Measurements from ENCODE around the gene UBAP1. TPM values are rescaled to one million over a fixed set of nuclear protein-coding genes. Genes with fewer than 3 reads are reported as not detected.

UBAP1 gene
- total and polyA plus RNA-seq, 2 donors (not counting 1 experiment from before 2014, with no cell fraction given) = 20.4 to 27.0 TPM

DNA sequence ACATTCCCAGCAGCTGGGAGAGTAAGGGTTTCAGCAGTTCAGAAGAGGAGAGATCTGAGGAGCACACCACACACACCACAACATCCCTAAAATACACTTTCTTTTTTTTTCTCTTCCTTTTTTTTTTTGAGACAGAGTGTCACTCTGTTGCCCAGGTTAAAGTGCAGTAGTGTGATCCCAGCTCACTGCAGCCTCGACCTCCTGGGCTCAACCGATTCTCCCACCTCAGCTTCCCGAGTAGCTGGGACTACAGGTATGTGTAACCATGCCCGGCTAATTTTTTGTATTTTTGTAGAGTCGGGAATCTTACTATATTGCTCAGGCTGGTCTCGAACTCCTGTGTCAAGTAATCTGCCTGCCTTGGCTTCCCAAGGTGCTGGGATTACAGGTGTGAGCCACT is 9.7 kb upstream of the UBAP1 start:
- H3K9ac ChIP-seq (ENCODE audit: low read length) = no peak overlapping the region
- H3K27me3 ChIP-seq (replicated peaks in 1 of 4; ENCODE audit: control extremely low read depth in 1 of 4, control insufficient read depth in 3 of 4, insufficient read depth in 4 of 4, low read length in 3 of 4) = peaks cover 0 to 26% (median 0%) of the 10 kb centered on the region in 4 experiments
- H3K27ac ChIP-seq (ENCODE audit: low read length in 2 of 2) = no peak overlapping the region
- ChIA-PET CTCF (no interaction called here), POLR2A (no interaction called here)
- no peaks in the 10 kb centered on the region for H3K9me3 Mint-ChIP-seq (ENCODE audit: insufficient read depth)
- H2AFZ ChIP-seq (ENCODE audit: insufficient read depth, low read depth, low read length, poor library complexity, severe bottlenecking) = no peak overlapping the region
- no peaks in the 10 kb centered on the region for H3K79me2 ChIP-seq (ENCODE audit: control insufficient read depth, insufficient read depth, low read length)
- no peak overlapping the region for H3K4me3 Mint-ChIP-seq
- TF ChIP-seq, protein P1, sequence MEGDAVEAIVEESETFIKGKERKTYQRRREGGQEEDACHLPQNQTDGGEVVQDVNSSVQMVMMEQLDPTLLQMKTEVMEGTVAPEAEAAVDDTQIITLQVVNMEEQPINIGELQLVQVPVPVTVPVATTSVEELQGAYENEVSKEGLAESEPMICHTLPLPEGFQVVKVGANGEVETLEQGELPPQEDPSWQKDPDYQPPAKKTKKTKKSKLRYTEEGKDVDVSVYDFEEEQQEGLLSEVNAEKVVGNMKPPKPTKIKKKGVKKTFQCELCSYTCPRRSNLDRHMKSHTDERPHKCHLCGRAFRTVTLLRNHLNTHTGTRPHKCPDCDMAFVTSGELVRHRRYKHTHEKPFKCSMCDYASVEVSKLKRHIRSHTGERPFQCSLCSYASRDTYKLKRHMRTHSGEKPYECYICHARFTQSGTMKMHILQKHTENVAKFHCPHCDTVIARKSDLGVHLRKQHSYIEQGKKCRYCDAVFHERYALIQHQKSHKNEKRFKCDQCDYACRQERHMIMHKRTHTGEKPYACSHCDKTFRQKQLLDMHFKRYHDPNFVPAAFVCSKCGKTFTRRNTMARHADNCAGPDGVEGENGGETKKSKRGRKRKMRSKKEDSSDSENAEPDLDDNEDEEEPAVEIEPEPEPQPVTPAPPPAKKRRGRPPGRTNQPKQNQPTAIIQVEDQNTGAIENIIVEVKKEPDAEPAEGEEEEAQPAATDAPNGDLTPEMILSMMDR (IDR thresholded peaks at IDR 0.05) = no peak
- TF ChIP-seq EZH2 (IDR thresholded peaks at IDR 0.05; ENCODE audit: borderline replicate concordance, insufficient read depth, low read depth, low read length, poor library complexity, severe bottlenecking) = no peak
- H3K36me3 ChIP-seq (replicated peaks in 1 of 2; ENCODE audit: control extremely low read depth in 1 of 2, control insufficient read depth in 1 of 2, extremely low read depth in 1 of 2, insufficient read depth in 2 of 2, low read length in 1 of 2) = no peaks in the 10 kb centered on the region
- no peak overlapping the region for H3K4me3 ChIP-seq (ENCODE audit: control extremely low read depth in 1 of 5, extremely low read depth in 1 of 5, insufficient read depth in 1 of 5, low read depth in 2 of 5, low read length in 4 of 5)
- no peak for DNase-seq
- intact Hi-C loops (cut with micrococcal nuclease) = no loop called here
- H3K9me3 ChIP-seq (ENCODE audit: control extremely low read depth in 1 of 3, control insufficient read depth in 2 of 3, insufficient read depth in 1 of 3, low read length in 2 of 3) = peaks cover 0 to 14% (median 0%) of the 10 kb centered on the region in 3 donors
- no peak overlapping the region for H3K4me2 ChIP-seq (replicated peaks; ENCODE audit: low read depth, low read length, poor library complexity, severe bottlenecking)
- WGBS (ENCODE audit: insufficient coverage) = 97% methylated on average over 6 of the region's 6 CpGs
- ATAC-seq (ENCODE audit: low read depth) = no peak
- peaks cover 5% of the 10 kb centered on the region for H3K4me1 Mint-ChIP-seq
- peaks cover 8% of the 10 kb centered on the region for H3K27me3 Mint-ChIP-seq
- H4K20me1 ChIP-seq (ENCODE audit: control insufficient read depth, insufficient read depth, low read length, poor library complexity, severe bottlenecking) = no peaks in the 10 kb centered on the region
- no peak overlapping the region for H3K27ac Mint-ChIP-seq
- peaks cover 10 to 13% of the 10 kb centered on the region in 2 donors for H3K4me1 ChIP-seq (ENCODE audit: control insufficient read depth in 2 of 2, insufficient read depth in 2 of 2, low read length in 2 of 2)

DNA sequence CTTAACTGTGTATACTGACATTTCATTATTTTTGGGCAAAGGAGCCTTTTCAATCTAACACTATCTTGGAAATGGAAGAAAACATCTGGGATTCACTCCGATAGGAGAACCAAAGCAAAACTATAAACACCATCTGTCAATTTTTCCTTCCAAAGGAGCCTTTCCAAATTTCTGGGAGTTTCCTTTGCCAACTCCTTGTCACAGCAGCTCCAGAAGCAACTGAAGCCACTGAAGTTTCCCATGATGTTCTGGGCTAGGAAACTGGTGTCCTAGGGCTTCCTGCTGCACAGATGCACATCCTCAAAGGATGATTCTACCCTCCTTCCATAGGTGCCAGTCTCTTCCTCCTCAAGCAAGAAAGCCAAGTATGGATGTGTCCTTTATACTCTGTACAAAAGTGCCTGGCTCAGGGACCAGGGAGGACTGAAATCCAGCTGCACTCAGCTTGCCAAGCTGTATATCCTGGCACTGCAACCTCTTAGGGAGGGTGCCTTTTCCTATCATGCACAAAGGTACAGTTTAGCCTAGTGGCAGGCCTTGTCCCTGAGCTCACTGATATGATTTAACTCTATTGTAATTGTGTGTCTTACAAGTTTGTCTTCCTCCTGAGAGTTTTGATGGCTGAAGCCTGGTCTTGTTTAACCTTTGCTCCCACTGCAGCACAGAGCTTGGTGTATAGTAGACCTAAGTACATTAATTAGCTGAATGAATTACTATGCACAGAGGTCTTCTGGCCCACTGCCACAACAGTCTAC is 8.4 kb upstream of the UBAP1 start:
- Histone ChIP-seq H3K36me3 (replicated peaks in 1 of 2; ENCODE audit: control extremely low read depth in 1 of 2, control insufficient read depth in 1 of 2, extremely low read depth in 1 of 2, insufficient read depth in 2 of 2, low read length in 1 of 2) (no peaks in the 10 kb centered on the region), H3K9me3 (ENCODE audit: control extremely low read depth in 1 of 3, control insufficient read depth in 2 of 3, insufficient read depth in 1 of 3, low read length in 2 of 3) (peaks cover 0 to 14% (median 0%) of the 10 kb centered on the region in 3 donors), H3K79me2 (ENCODE audit: control insufficient read depth, insufficient read depth, low read length) (no peaks in the 10 kb centered on the region), H3K27ac (ENCODE audit: low read length in 2 of 2) (no peak overlapping the region), H3K27me3 (replicated peaks in 1 of 4; ENCODE audit: control extremely low read depth in 1 of 4, control insufficient read depth in 3 of 4, insufficient read depth in 4 of 4, low read length in 3 of 4) (peaks cover 0 to 29% (median 2%) of the 10 kb centered on the region in 4 experiments), H2AFZ (ENCODE audit: insufficient read depth, low read depth, low read length, poor library complexity, severe bottlenecking) (no peak overlapping the region), H3K4me3 (ENCODE audit: control extremely low read depth in 1 of 5, extremely low read depth in 1 of 5, insufficient read depth in 1 of 5, low read depth in 2 of 5, low read length in 4 of 5) (no peak overlapping the region), H4K20me1 (ENCODE audit: control insufficient read depth, insufficient read depth, low read length, poor library complexity, severe bottlenecking) (no peaks in the 10 kb centered on the region), H3K4me2 (replicated peaks; ENCODE audit: low read depth, low read length, poor library complexity, severe bottlenecking) (no peak overlapping the region), H3K9ac (ENCODE audit: low read length) (no peak overlapping the region), H3K4me1 (ENCODE audit: control insufficient read depth in 2 of 2, insufficient read depth in 2 of 2, low read length in 2 of 2) (peaks cover 10 to 13% of the 10 kb centered on the region in 2 donors)
- H3K27ac Mint-ChIP-seq = no peak overlapping the region
- intact Hi-C loops (cut with micrococcal nuclease) = loop anchor here (2.0 kb wide), 2 partner anchors 48 to 122 kb away; partner anchors contain the start of gene UBAP2
- H3K4me3 Mint-ChIP-seq = no peak overlapping the region
- WGBS (ENCODE audit: insufficient coverage) = 100% methylated on average over 1 of the region's 1 CpG
- CTCF ChIA-PET = interaction anchor here (0.6 to 1.6 kb wide), 6 partner anchors 15 to 467 kb away, joined by 3 to 5 read pairs (median 4); partner anchors contain the start of gene SIGMAR1
- POLR2A ChIA-PET = interaction anchor here (0.7 kb wide), 1 partner anchor 13 kb away, joined by 5 read pairs; no protein-coding TSS in a partner anchor
- no peak for DNase-seq
- ATAC-seq (ENCODE audit: low read depth) = no peak
- no peaks in the 10 kb centered on the region for H3K9me3 Mint-ChIP-seq (ENCODE audit: insufficient read depth)
- TF ChIP-seq EZH2 (IDR thresholded peaks at IDR 0.05; ENCODE audit: borderline replicate concordance, insufficient read depth, low read depth, low read length, poor library complexity, severe bottlenecking) = no peak
- TF ChIP-seq, protein P1 (IDR thresholded peaks at IDR 0.05) = no peak
- H3K4me1 Mint-ChIP-seq = peaks cover 5% of the 10 kb centered on the region
- H3K27me3 Mint-ChIP-seq = peaks cover 8% of the 10 kb centered on the region

All from B cell (primary cell).